HFFc6 (cell line): Measurements from ENCODE around the gene CMSS1. TPM values are rescaled to one million over a fixed set of nuclear protein-coding genes. Genes with fewer than 3 reads are reported as not detected.

Experiments used
- DNase-seq: peaks from one replicate; pipeline ENCODE4 v3.0.0-alpha.2; 2018
- H3K27ac Mint-ChIP-seq: 2 replicates; pipeline ENCODE4 v1.8.0; 2020; ENCODE audit warnings: mild to moderate bottlenecking, mixed read lengths
- H3K27me3 Mint-ChIP-seq: 2 replicates; pipeline ENCODE4 v1.8.0; 2021; ENCODE audit warnings: mild to moderate bottlenecking, moderate library complexity, mixed read lengths; ENCODE audit not compliant: insufficient read depth
- H3K36me3 Mint-ChIP-seq: 2 replicates; pipeline ENCODE4 v1.8.0; 2021; ENCODE audit warnings: low read depth, mixed read lengths
- H3K4me1 Mint-ChIP-seq: 2 replicates; pipeline ENCODE4 v1.8.0; 2020; ENCODE audit warnings: low read depth, mixed read lengths
- H3K4me3 Mint-ChIP-seq: 2 replicates; pipeline ENCODE4 v1.8.0; 2020; ENCODE audit warnings: mild to moderate bottlenecking, moderate library complexity, mixed read lengths
- H3K9me3 Mint-ChIP-seq: 2 replicates; pipeline ENCODE4 v1.8.0; 2020; ENCODE audit warnings: mild to moderate bottlenecking, mixed read lengths
- total RNA-seq, 6 experiments: library from RNA; stranded (reverse); fragmentation: NEBNext Ultra II Directional; extraction: Animal tissue kit (Norgen Biotek cat#: 25700); gene quantifications; 2 replicates in 1 of 6; 3 replicates in 5 of 6; pipeline ENCODE4 v1.2.3, GENCODE V29; 2021
- TF ChIP-seq, protein P1 (sequence below): fragments of 200-600 bp; sonication (generic); IDR thresholded peaks from 2 replicates; pipeline ENCODE4 v1.5.0; 2021; ENCODE audit warnings: antibody characterized with exemption, mild to moderate bottlenecking

The CMSS1 gene
- total RNA-seq, 6 experiments from 2014 or later, result 27.8 to 47.0 (median 38.1) TPM

DNA sequence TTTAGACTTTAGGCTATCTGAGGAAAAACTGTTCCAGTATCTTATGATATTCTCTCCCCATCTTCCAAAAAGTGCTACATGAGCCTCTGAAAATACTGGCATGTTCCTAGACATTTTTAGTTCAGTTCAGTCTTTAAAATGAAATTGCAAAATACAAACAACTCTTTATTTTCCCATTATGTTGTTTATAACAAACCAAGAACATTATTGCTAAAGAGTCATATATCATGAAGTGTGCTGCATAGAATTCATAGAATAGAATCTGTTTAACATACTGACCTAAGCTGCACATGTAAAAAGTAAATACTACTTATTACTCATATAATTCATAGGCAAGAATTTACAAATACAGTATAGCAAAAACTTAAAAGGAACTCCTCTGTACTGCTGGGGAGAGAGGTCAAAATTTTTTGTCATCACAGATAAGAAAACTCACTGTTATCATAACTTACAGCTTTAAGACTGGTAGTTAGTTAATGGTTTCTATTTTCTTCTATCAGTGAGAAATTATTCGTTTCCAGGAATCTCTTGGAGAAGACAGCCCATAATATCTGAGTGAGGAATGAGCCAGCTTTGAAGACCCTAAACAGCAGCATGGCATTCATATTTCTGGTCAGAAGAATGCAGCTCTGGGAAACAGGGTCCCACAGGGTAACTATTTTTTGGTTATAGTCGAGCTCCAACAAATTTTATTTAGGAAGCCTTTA lies 264.5 kb downstream of the CMSS1 start:
- Mint-ChIP-seq H3K27me3 (no peaks in the 10 kb centered on the region), H3K36me3 (no peaks in the 10 kb centered on the region), H3K27ac (no peak overlapping the region; the same call in 1 of the 2 replicates), H3K9me3 (no peaks in the 10 kb centered on the region), H3K4me3 (no peak overlapping the region), H3K4me1 (peaks cover 55% of the 10 kb centered on the region)
- DNase-seq, result no peak
- TF ChIP-seq, protein P1, sequence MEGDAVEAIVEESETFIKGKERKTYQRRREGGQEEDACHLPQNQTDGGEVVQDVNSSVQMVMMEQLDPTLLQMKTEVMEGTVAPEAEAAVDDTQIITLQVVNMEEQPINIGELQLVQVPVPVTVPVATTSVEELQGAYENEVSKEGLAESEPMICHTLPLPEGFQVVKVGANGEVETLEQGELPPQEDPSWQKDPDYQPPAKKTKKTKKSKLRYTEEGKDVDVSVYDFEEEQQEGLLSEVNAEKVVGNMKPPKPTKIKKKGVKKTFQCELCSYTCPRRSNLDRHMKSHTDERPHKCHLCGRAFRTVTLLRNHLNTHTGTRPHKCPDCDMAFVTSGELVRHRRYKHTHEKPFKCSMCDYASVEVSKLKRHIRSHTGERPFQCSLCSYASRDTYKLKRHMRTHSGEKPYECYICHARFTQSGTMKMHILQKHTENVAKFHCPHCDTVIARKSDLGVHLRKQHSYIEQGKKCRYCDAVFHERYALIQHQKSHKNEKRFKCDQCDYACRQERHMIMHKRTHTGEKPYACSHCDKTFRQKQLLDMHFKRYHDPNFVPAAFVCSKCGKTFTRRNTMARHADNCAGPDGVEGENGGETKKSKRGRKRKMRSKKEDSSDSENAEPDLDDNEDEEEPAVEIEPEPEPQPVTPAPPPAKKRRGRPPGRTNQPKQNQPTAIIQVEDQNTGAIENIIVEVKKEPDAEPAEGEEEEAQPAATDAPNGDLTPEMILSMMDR, result no peak

- DNase-seq, result no peak
- Mint-ChIP-seq H3K36me3 (no peaks in the 10 kb centered on the region), H3K4me1 (peaks cover 57% of the 10 kb centered on the region)
Measured at GRCh38 chr3:100082714-100083113, 265.1 kb downstream of the CMSS1 start.

GRCh38 chr3:100083209-100083608 lies 265.5 kb downstream of the CMSS1 start:
- H3K27ac Mint-ChIP-seq, result no peak overlapping the region
- DNase-seq, result no peak
- H3K9me3 Mint-ChIP-seq, result no peaks in the 10 kb centered on the region
- H3K4me3 Mint-ChIP-seq, result no peak overlapping the region
- H3K36me3 Mint-ChIP-seq, result no peaks in the 10 kb centered on the region
- TF ChIP-seq, protein P1, result no peak
- H3K4me1 Mint-ChIP-seq, result peaks cover 60% of the 10 kb centered on the region
- no peaks in the 10 kb centered on the region for H3K27me3 Mint-ChIP-seq

More at GRCh38 chr3:100082714-100083113, 265.1 kb downstream of the CMSS1 start:
- Mint-ChIP-seq H3K27me3 (no peaks in the 10 kb centered on the region), H3K9me3 (no peaks in the 10 kb centered on the region), H3K4me3 (no peak overlapping the region), H3K27ac (no peak overlapping the region)
- TF ChIP-seq, protein P1, result no peak

- Mint-ChIP-seq H3K4me1 (peaks cover 71% of the 10 kb centered on the region), H3K36me3 (no peaks in the 10 kb centered on the region), H3K4me3 (no peak overlapping the region), H3K27me3 (no peaks in the 10 kb centered on the region; the same call in 1 of the 2 replicates), H3K27ac (no peak overlapping the region), H3K9me3 (no peaks in the 10 kb centered on the region)
- TF ChIP-seq, protein P1, result no peak
- no peak for DNase-seq
Measured at GRCh38 chr3:100084100-100084806, 266.6 kb downstream of the CMSS1 start.

- DNase-seq, result peak; percentile 37
- H3K9me3 Mint-ChIP-seq, result no peaks in the 10 kb centered on the region
- peak overlapping the region; percentile 83 for H3K27ac Mint-ChIP-seq
- H3K4me3 Mint-ChIP-seq, result peak overlapping the region; percentile 67
- no peaks in the 10 kb centered on the region; the same call in 1 of the 2 replicates for H3K27me3 Mint-ChIP-seq
- H3K36me3 Mint-ChIP-seq, result no peaks in the 10 kb centered on the region
- TF ChIP-seq, protein P1, result no peak
- peaks cover 74% of the 10 kb centered on the region for H3K4me1 Mint-ChIP-seq
Measured at GRCh38 chr3:100086401-100086800, 268.7 kb downstream of the CMSS1 start.
